HG02840 (cell line): ENCODE measurements around the gene CLTB.
"Not testable (repeated sequence)": the region's sequence is repeated elsewhere in the genome, so short reads cannot be mapped to it uniquely, and the experiment has no call there.

Experiments used
- ATAC-seq: cut with Tn5 transposase; IDR thresholded peaks from one replicate; pipeline ENCODE4 v1.9.1; 2021; ENCODE audit warnings: mild to moderate bottlenecking, moderate library complexity, moderate number of reproducible peaks; ENCODE audit not compliant: unreplicated experiment, low FRiP score

Gene CLTB

DNA sequence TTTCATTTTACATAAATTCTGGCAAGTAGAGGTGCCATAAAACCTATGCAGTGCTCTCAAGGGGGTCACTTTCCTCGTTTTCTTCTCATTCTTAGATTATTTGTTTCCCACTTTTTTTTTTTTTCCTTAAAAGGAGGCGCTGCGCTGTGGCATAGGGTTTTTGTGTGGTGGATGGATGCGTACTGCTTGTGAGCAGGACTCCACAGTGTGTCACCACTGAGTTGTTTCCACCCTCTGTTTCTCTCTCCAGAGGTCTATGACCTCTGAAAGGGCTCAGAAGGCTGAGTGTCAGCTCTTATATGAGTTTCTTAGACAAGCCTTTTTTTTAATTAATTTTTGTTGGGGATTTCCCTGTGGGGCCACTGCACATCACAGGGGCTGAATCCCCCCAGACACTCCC, 13.6 kb upstream of the CLTB start:
- ATAC-seq, result no peak

- ATAC-seq, result no peak
Measured at GRCh38 chr5:176427971-176428370, 11.6 kb upstream of the CLTB start.

GRCh38 chr5:176426876-176427275, 10.5 kb upstream of the CLTB start:
- no peak for ATAC-seq

GRCh38 chr5:176425791-176426190, 9.5 kb upstream of the CLTB start:
- ATAC-seq, result no peak

- ATAC-seq, result no peak
Measured at GRCh38 chr5:176425138-176425537, 8.8 kb upstream of the CLTB start.

DNA sequence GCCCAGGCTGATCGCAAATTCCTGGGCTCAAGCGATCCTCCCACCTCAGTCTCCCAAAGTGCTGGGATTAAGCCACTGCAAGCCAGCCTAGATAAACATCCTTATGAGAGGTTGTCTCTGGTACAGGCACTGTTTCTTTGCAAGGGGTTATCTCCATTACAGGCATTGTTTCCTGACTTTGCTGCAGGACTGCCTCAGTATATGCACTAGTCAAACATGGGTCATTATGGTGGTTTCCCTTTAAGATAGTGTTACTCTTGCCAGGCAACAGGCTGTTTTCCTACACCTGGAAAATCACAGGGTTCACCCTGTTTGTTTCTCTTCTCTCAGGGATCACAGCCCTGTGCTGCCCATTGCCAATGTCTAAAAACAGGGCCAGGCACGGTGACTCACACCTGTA, 7.8 kb upstream of the CLTB start:
- ATAC-seq, result no peak

- no peak for ATAC-seq
Measured at GRCh38 chr5:176420972-176421544, 4.7 kb upstream of the CLTB start.

DNA sequence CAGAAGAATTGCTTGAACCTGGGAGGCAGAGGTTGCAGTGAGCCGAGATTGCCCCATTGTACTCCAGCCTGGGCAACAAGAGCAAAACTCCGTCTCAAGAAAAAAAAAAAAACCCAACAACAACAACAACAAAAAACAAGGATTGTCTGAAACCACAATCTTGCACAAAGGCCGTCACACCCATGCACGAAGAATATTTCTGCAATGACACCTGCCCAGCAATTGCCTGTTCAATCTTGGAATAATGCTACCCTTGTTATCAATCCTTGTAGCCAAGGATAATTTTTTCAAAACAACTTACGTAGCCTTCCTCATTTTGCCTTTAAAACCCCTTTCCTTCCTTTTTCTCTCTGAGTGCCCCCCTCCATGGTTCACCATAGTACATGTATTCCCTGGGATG, 3.7 kb upstream of the CLTB start:
- ATAC-seq, result no peak

DNA sequence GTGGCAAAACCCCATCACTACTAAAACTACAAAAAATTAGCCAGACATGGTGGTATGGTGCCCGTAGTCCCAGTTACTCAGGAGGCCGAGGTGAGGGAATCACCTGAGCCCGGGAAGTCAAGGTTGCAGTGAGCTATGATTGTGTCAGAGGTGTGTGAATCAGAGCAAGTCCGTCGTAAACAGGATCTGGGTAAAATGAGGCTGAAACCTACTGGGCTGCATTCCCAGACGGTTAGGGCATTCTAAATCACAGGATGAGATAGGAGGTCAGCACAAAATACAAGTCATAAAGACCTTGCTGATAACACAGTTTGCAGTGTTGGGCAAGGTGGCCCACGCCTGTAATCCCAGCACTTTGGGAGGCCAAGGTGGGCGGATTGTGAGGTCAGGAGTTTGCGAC, 1.9 kb upstream of the CLTB start:
- ATAC-seq, result no peak

- ATAC-seq, result no peak
Measured at GRCh38 chr5:176416965-176417364, 626 bp upstream of the CLTB start.

- ATAC-seq, result no peak
Measured at GRCh38 chr5:176415240-176415951, 943 bp downstream of the CLTB start.

- no peak for ATAC-seq
Measured at GRCh38 chr5:176414704-176415103, 1.6 kb downstream of the CLTB start.

DNA sequence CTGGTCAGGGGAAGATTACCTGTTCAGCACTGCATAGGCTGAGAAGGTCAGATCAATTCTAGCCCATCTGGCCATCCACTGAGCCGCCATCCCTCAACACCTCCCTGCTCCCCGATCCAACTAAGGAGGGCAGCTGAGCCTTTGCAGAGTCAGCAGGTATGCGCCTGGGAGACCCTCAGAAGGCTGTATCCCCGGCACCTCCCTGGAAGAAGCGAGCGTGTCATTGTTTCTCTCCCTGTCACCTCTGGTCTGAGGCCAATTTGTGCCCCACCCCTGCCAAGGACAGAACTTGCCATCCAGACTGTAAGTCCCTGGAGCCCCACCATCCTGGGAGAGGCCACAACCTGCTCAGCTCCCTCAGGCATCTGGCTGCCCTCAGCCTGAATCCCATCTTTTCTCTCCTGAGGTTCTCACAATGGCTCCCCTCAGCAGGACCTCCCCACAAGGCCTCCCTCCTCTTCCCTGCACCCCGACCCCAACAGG, 2.6 kb downstream of the CLTB start:
- ATAC-seq, result no peak

DNA sequence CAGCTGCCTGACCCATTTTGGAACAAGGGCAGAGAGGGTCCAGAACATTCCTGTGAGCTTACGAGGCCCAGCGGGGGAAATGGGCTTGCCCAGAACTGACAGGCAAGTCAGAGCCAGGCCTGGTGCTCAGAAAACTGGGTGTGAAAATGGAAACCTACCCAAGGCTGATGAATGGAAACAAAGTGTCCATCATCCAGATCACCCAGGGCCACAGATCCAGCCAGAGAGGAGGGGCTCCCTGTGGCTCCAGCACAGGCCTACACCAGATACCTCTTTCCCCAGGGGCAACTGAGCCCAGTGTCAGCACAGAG, 3.1 kb downstream of the CLTB start:
- ATAC-seq, result no peak

DNA sequence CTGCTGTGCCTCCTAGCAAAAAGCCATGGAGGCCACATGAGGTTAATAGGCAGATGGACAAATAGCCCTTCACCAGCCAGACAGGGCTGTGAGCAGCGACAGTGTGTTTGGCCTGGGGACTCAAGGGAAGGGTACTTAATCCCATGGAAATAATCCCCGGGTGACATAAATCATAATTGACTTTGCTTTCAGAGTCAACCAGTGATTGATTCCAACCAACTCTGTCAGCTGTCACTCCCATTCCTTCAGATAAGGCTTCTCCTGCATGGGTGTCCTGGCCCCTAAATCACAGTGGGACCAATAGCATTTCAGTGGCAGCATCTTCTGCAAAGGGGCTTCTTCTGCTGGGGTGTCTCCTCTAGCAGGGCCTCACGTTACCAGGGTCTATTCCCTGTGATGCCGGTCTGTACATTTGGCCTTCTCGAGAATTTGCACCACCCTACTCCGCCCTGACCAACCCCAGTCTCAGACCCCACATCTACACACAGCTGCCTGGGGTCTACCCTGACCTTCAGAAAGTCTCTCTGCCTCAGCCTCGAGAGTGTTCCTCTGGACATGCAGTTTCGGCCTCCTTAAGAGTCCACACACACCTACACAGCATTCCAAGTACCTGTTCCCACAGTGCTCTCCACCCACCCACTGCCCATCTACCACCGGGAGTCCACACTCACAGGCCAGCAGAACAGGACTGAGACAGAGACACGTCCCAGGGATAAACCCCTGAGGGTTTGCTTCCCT, 3.7 kb downstream of the CLTB start:
- no peak for ATAC-seq

DNA sequence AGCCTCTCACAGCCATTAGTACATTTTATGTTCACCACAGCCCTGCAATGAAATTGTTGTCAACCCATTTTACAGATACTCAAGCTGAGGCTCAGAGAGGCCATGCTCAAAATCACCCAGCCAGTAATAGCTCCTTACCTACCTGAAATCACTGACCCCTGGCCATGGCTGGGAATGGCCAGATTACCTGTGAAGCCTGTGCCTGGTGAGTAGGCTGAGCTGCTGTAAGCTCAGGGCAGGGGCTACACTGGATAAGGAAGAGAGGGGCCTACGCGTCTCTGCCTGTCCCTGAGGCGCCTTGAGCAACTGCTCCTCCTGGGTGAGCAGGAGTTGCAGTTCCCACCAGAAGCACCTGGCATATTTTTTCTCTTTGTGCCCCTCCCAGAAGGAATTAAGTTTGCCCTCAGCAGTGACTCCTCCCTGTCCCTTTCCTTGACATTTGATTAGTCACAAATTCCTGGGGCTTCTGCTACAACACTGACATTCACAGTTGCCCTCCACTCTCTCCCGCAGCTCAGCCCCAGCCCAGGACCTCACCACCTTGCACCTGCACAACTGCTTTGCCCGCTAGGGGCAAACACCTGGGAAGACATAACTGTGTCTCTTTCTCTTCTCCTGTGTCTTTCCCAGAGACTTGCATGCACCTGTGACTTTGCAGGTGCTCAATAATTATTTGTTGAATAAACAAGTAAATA, 5.7 kb downstream of the CLTB start:
- no peak for ATAC-seq

- no peak for ATAC-seq
Measured at GRCh38 chr5:176409765-176410164, 6.6 kb downstream of the CLTB start.

GRCh38 chr5:176408590-176408989, 7.7 kb downstream of the CLTB start:
- no peak for ATAC-seq

DNA sequence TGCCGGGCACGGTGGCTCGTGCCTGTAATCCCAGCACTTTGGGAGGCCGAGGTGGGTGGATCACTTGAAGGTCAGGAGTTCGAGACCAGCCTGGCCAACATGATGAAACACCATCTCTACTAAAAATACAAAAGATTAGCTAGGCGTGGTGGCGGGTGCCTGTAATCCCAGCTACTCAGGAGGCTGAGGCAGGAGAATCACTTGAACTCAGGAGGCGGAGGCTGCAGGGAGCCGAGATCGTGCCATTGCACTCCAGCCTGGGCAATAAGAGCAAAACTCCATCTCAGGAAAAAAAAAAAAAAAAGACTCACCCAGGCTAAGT, 8.1 kb downstream of the CLTB start:
- ATAC-seq, result not testable (repeated sequence)

GRCh38 chr5:176407456-176408251, 8.7 kb downstream of the CLTB start:
- no peak for ATAC-seq
